Colon (tissue), 2 donors: ENCODE results near the gene CELF5.
"Not testable (repeated sequence)": the region's sequence is repeated elsewhere in the genome, so short reads cannot be mapped to it uniquely, and the experiment has no call there.

Experiments
- FAIRE-seq: peaks from 2 replicates; lab custom pipeline; 2012; peaks lifted over from hg19 to GRCh38; lab: Jason Lieb, UNC
- donor health status: control.
- donor health status: control.

CELF5 gene

GRCh38 chr19:3324405-3324856 is 100.0 kb downstream of the CELF5 start:
- no peak for FAIRE-seq

GRCh38 chr19:3325451-3325850 is 101.0 kb downstream of the CELF5 start:
- FAIRE-seq: no peak

GRCh38 chr19:3328743-3329142 is 104.3 kb downstream of the CELF5 start:
- FAIRE-seq: no peak

GRCh38 chr19:3330047-3330446 is 105.6 kb downstream of the CELF5 start:
- no peak for FAIRE-seq

- FAIRE-seq: not testable (repeated sequence)
These were observed 107.8 kb downstream of the CELF5 start for GRCh38 chr19:3332232-3332631.

- no peak for FAIRE-seq
These were observed 108.6 kb downstream of the CELF5 start for GRCh38 chr19:3333020-3333583.

- no peak for FAIRE-seq
These were observed 109.2 kb downstream of the CELF5 start for GRCh38 chr19:3333662-3334061.

GRCh38 chr19:3334749-3335430 is 110.4 kb downstream of the CELF5 start:
- FAIRE-seq: not testable (repeated sequence)

- no peak for FAIRE-seq
These were observed 111.2 kb downstream of the CELF5 start for GRCh38 chr19:3335431-3336350.

- FAIRE-seq: no peak
These were observed 111.9 kb downstream of the CELF5 start for GRCh38 chr19:3336351-3336679.

- FAIRE-seq: no peak
These were observed 112.4 kb downstream of the CELF5 start for GRCh38 chr19:3336680-3337523.

GRCh38 chr19:3338541-3339181 is 114.2 kb downstream of the CELF5 start:
- FAIRE-seq: no peak

GRCh38 chr19:3340340-3340739 is 115.9 kb downstream of the CELF5 start:
- no peak for FAIRE-seq

GRCh38 chr19:3342246-3342645 is 117.8 kb downstream of the CELF5 start:
- FAIRE-seq: no peak

GRCh38 chr19:3342962-3343361 is 118.5 kb downstream of the CELF5 start:
- FAIRE-seq: not testable (repeated sequence)

GRCh38 chr19:3343619-3344502 is 119.4 kb downstream of the CELF5 start:
- FAIRE-seq: no peak

GRCh38 chr19:3344608-3345598 is 120.4 kb downstream of the CELF5 start:
- FAIRE-seq: no peak

- FAIRE-seq: no peak
These were observed 121.5 kb downstream of the CELF5 start for GRCh38 chr19:3345850-3346460.
